K562 (cell line): ENCODE measurements around the gene B2M. TPM values are rescaled to one million over a fixed set of nuclear protein-coding genes. Genes with fewer than 3 reads are reported as not detected.

ENCODE experiments used
- SAFB ChIP-seq: fragments of 200-400 bp; formaldehyde crosslinking; IDR thresholded peaks from 2 replicates; pipeline ENCODE4 v1.6.1; 2017; ENCODE audit warnings: low read depth, low read length, borderline replicate concordance
- ZFP36 ChIP-seq: fragments of 150-350 bp; IDR thresholded peaks from 2 replicates; pipeline ENCODE4 v1.6.1; 2018; ENCODE audit warnings: low read length, low read depth; ENCODE audit not compliant: partially characterized antibody
- ZFX ChIP-seq: sonication (generic); formaldehyde crosslinking; IDR thresholded peaks from 2 replicates; pipeline ENCODE4 v1.8.0; 2022; ENCODE audit warnings: mild to moderate bottlenecking, missing genetic modification reagents, moderate library complexity
- polyA plus RNA-seq, 8 experiments: library from polyadenylated mRNA; depleted of rRNA in 4 of 8; stranded (reverse) in 5 of 8; unstranded in 3 of 8; fragments of >200 nt; fragmentation: Nextera tagmentation in 2 of 8; fragmentation: Illumina TruSeq in 1 of 8; extraction: Ambion mirVana in 2 of 8; extraction: Trizol in 1 of 8; gene quantifications; 2 replicates each; pipeline versions ENCODE4 v1.2.1 to v1.2.3, GENCODE V29; 2011 to 2014; ENCODE audit warnings: inconsistent platforms in 1 of 8, missing spikeins in 1 of 8
- total RNA-seq, 7 experiments: library from RNA; depleted of rRNA in 6 of 7; stranded (reverse); fragments of >200 nt in 6 of 7; fragmentation: Illumina TruSeq in 2 of 7; extraction: Trizol in 2 of 7; gene quantifications; 2 replicates each; pipeline versions ENCODE4 v1.2.1 to v1.2.3, GENCODE V29; 2011 to 2021; ENCODE audit warnings: low replicate concordance in 1 of 7
- TF ChIP-seq, protein P1 (sequence below): fragments of 250-450 bp; sonication (Bioruptor Pico); IDR thresholded peaks from 2 replicates; pipeline ENCODE4 v1.5.0; 2022; ENCODE audit warnings: mild to moderate bottlenecking
- TF ChIP-seq, protein P2 (sequence below): fragments of 150-350 bp; conservative IDR thresholded peaks from 2 replicates; pipeline ENCODE4 v1.6.1; 2014; ENCODE audit warnings: low read length

Gene B2M
- total and polyA plus RNA-seq, 9 of the 15 experiments (the other 6 are each of a cell fraction or from before 2014, with no cell fraction given): 460 to 3,138 (median 1,032) TPM

DNA sequence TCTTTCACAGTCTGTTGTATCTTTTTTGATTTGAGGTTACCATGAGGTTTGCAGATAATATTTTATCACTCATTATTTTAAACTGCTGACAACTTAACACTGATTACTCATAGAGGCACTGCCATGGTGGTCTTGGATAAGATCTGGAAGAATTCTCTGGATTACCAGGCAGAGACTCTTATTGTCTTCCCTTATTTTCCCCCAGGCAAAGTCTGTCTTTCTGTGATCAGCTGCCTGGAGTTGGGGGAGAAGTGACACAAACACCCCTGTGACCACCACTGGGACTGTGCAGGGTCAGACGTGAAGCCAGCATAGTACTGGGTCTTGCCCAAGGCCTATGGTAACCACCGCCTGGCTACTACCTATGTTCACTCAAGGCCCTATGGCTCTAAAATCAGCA lies 4.9 kb upstream of the B2M start (continued):
- no peak for TF ChIP-seq ZFX (CRISPR knock-in tag)
- TF ChIP-seq, protein P1, sequence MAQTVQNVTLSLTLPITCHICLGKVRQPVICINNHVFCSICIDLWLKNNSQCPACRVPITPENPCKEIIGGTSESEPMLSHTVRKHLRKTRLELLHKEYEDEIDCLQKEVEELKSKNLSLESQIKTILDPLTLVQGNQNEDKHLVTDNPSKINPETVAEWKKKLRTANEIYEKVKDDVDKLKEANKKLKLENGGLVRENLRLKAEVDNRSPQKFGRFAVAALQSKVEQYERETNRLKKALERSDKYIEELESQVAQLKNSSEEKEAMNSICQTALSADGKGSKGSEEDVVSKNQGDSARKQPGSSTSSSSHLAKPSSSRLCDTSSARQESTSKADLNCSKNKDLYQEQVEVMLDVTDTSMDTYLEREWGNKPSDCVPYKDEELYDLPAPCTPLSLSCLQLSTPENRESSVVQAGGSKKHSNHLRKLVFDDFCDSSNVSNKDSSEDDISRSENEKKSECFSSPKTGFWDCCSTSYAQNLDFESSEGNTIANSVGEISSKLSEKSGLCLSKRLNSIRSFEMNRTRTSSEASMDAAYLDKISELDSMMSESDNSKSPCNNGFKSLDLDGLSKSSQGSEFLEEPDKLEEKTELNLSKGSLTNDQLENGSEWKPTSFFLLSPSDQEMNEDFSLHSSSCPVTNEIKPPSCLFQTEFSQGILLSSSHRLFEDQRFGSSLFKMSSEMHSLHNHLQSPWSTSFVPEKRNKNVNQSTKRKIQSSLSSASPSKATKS (CRISPR knock-in tag): no peak
- TF ChIP-seq ZFP36: no peak
- TF ChIP-seq, protein P2, sequence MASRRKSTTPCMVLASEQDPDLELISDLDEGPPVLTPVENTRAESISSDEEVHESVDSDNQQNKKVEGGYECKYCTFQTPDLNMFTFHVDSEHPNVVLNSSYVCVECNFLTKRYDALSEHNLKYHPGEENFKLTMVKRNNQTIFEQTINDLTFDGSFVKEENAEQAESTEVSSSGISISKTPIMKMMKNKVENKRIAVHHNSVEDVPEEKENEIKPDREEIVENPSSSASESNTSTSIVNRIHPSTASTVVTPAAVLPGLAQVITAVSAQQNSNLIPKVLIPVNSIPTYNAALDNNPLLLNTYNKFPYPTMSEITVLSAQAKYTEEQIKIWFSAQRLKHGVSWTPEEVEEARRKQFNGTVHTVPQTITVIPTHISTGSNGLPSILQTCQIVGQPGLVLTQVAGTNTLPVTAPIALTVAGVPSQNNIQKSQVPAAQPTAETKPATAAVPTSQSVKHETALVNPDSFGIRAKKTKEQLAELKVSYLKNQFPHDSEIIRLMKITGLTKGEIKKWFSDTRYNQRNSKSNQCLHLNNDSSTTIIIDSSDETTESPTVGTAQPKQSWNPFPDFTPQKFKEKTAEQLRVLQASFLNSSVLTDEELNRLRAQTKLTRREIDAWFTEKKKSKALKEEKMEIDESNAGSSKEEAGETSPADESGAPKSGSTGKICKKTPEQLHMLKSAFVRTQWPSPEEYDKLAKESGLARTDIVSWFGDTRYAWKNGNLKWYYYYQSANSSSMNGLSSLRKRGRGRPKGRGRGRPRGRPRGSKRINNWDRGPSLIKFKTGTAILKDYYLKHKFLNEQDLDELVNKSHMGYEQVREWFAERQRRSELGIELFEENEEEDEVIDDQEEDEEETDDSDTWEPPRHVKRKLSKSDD: no peak
- no peak for TF ChIP-seq SAFB
- TF ChIP-seq, all 486 proteins: peak for 0
